Pancreas (tissue), 10 donors: ENCODE measurements around the gene ST8SIA4. TPM values are rescaled to one million over a fixed set of nuclear protein-coding genes. Genes with fewer than 3 reads are reported as not detected.

Experiments
- ATAC-seq, 4 donors: fragments of 200-7000 bp; cut with Tn5 transposase; one replicate each; pipeline versions ENCODE4 v1.8.0 to v1.9.1; 2020; ENCODE audit warnings: mild to moderate bottlenecking in 4 of 4, moderate library complexity in 4 of 4
- DNase-seq, 6 donors: peaks; one replicate each; pipeline ENCODE4 v3.0.0-alpha.2; 2020
- FAIRE-seq: peaks from 2 replicates; lab custom pipeline; 2012; peaks lifted over from hg19 to GRCh38; lab: Jason Lieb, UNC
- H3K27ac ChIP-seq, 4 donors: fragments of 200-600 bp; sonication (generic); 1 replicate in 3 of 4; 2 replicates in 1 of 4; pipeline versions ENCODE4 v1.5.0 to v1.8.0; 2020
- H3K27me3 ChIP-seq, 4 donors: fragments of 200-600 bp; one replicate each; pipeline ENCODE4 v1.8.0; 2021
- H3K36me3 ChIP-seq, 3 donors: fragments of 200-600 bp; sonication (generic) in 1 of 3; one replicate each; pipeline versions ENCODE4 v1.5.0 to v1.8.0; 2020 to 2021
- H3K4me1 ChIP-seq, 3 donors: fragments of 200-600 bp; one replicate each; pipeline ENCODE4 v1.8.0; 2021
- H3K4me3 ChIP-seq, 4 donors: fragments of 200-600 bp; sonication (generic) in 2 of 4; one replicate each; pipeline versions ENCODE4 v1.5.0 to v1.8.0; 2020 to 2021
- H3K9me3 ChIP-seq, 4 donors: fragments of 200-600 bp; one replicate each; pipeline ENCODE4 v1.8.0; 2021
- CTCF ChIP-seq, 4 donors: fragments of 200-600 bp; sonication (generic) in 3 of 4; IDR thresholded peaks; one replicate each; pipeline versions ENCODE4 v1.5.0 to v1.8.0; 2021; ENCODE audit warnings: antibody characterized with exemption in 4 of 4
- WGBS, 2 donors: extraction: QIAGEN DNeasy Blood & Tissue Kit; methylation state at CpG; one replicate each; pipeline ENCODE4 v1.1.7; 2013; 5-methylcytosine and 5-hydroxymethylcytosine counted together
- intact Hi-C, 3 donors: fragments of 100-400 bp; cut with DNase I; formaldehyde crosslinking; loops; one replicate each; pipeline versions ENCODE4 v1.11.1 to v1.14.2; 2022
- polyA plus RNA-seq, 2 donors: library from polyadenylated mRNA; stranded (reverse); fragments of 200-250 nt; gene quantifications; one replicate each; pipeline ENCODE4 v1.2.3, GENCODE V29; 2013
- total RNA-seq, 6 donors: library from RNA; stranded (reverse); fragmentation: NEBNext Ultra II Directional in 4 of 6; extraction: Animal tissue kit (Norgen Biotek cat#: 25700) in 4 of 6; gene quantifications; one replicate each; pipeline versions ENCODE4 v1.2.1 to v1.2.4, GENCODE V29; 2021 to 2023
- donor health status: healthy with polysubstance abuse.
- donor health status: DM: no; HTN: no; CAD: no; lungs with moderate emphysema.
- donor health status: DM: no; HTN: no; CAD: no.
- donor health status: control.
- donor health status: control.
- donor health status: Bipolar disorder and iron deficiency.
- donor health status: DM: yes; HTN: yes; CAD: no.
- donor health status: DM: no; HTN: no; CAD: no.
- donor health status: DM: no; HTN: no; CAD: no.
- donor health status: DM: yes; HTN: yes; CAD: no.

ST8SIA4 gene
- total and polyA plus RNA-seq, 8 donors: 0.34 to 5.7 (median 0.86) TPM

GRCh38 chr5:100827481-100827889, 75.6 kb downstream of the ST8SIA4 start:
- TF ChIP-seq CTCF (IDR thresholded peaks at IDR 0.05): no peak
- Histone ChIP-seq H3K27me3 (no peaks in the 10 kb centered on the region), H3K9me3 (no peaks in the 10 kb centered on the region), H3K27ac (no peak overlapping the region), H3K36me3 (no peaks in the 10 kb centered on the region), H3K4me3 (no peak overlapping the region), H3K4me1 (no peaks in the 10 kb centered on the region)
- intact Hi-C loops: no loop called here
- ATAC-seq (peak in 1 of 4 donors; percentile 25), FAIRE-seq (no peak), DNase-seq (no peak)
- 21 to 26% methylated on average over 2 of the region's 2 CpGs for WGBS, 2 donors

- DNase-seq (no peak), FAIRE-seq (no peak), ATAC-seq (peak in 1 of 4 donors; percentile 23)
- Histone ChIP-seq H3K4me1 (no peaks in the 10 kb centered on the region), H3K36me3 (no peaks in the 10 kb centered on the region), H3K27ac (no peak overlapping the region), H3K27me3 (no peaks in the 10 kb centered on the region), H3K9me3 (no peaks in the 10 kb centered on the region), H3K4me3 (no peak overlapping the region)
- 59 to 73% methylated on average over 2 of the region's 2 CpGs for WGBS, 2 donors
- no peak for TF ChIP-seq CTCF (IDR thresholded peaks at IDR 0.05)
- intact Hi-C loops: no loop called here
Measured at GRCh38 chr5:100826133-100826532, 76.9 kb downstream of the ST8SIA4 start.

- no peaks in the 10 kb centered on the region for H3K9me3 ChIP-seq
- FAIRE-seq: no peak
Measured at GRCh38 chr5:100824635-100825034, 78.4 kb downstream of the ST8SIA4 start.

GRCh38 chr5:100823812-100824211, 79.3 kb downstream of the ST8SIA4 start:
- WGBS, 2 donors: 64 to 68% methylated on average over 2 of the region's 2 CpGs

More at GRCh38 chr5:100824635-100825034, 78.4 kb downstream of the ST8SIA4 start:
- Histone ChIP-seq H3K4me3 (no peak overlapping the region), H3K27ac (no peak overlapping the region), H3K36me3 (no peaks in the 10 kb centered on the region), H3K27me3 (no peaks in the 10 kb centered on the region), H3K4me1 (no peaks in the 10 kb centered on the region)
- ATAC-seq (no peak), DNase-seq (no peak)
- TF ChIP-seq CTCF (IDR thresholded peaks at IDR 0.05): no peak
- intact Hi-C loops: no loop called here

More at GRCh38 chr5:100823812-100824211, 79.3 kb downstream of the ST8SIA4 start:
- no peak overlapping the region for H3K27ac ChIP-seq
- no peak overlapping the region for H3K4me3 ChIP-seq
- TF ChIP-seq CTCF (IDR thresholded peaks at IDR 0.05): no peak
- no peak for ATAC-seq
- H3K9me3 ChIP-seq: no peaks in the 10 kb centered on the region
- intact Hi-C loops: no loop called here
- DNase-seq: no peak
- peak; percentile 23 for FAIRE-seq
- H3K36me3 ChIP-seq: no peaks in the 10 kb centered on the region
- H3K4me1 ChIP-seq: no peaks in the 10 kb centered on the region
- H3K27me3 ChIP-seq: no peaks in the 10 kb centered on the region
